Skeletal muscle tissue (tissue), 4 donors: ENCODE data around the gene ANO1. TPM values are rescaled to one million over a fixed set of nuclear protein-coding genes. Genes with fewer than 3 reads are reported as not detected.

ENCODE experiments used
- H3K27ac ChIP-seq: one replicate; pipeline ENCODE4 v1.7.0; 2013; ENCODE audit warnings: mild to moderate bottlenecking, low read depth, low read length, inconsistent platforms
- H3K27me3 ChIP-seq, 3 donors: one replicate each; pipeline ENCODE4 v1.7.0; 2013; ENCODE audit warnings: low read length in 3 of 3; ENCODE audit not compliant: control insufficient read depth in 3 of 3, insufficient read depth in 3 of 3
- H3K36me3 ChIP-seq, 3 donors: one replicate each; pipeline ENCODE4 v1.7.0; 2013; ENCODE audit warnings: low read length in 3 of 3; ENCODE audit not compliant: control insufficient read depth in 3 of 3, insufficient read depth in 3 of 3
- H3K4me1 ChIP-seq, 3 donors: one replicate each; pipeline ENCODE4 v1.7.0; 2013; ENCODE audit warnings: low read length in 3 of 3, mild to moderate bottlenecking in 3 of 3; ENCODE audit not compliant: control insufficient read depth in 3 of 3, insufficient read depth in 3 of 3
- H3K4me3 ChIP-seq, 3 donors: one replicate each; pipeline ENCODE4 v1.7.0; 2013; ENCODE audit warnings: low read length in 3 of 3
- H3K9ac ChIP-seq, 3 donors: one replicate each; pipeline ENCODE4 v1.7.0; 2013; ENCODE audit warnings: low read length in 3 of 3, mild to moderate bottlenecking in 3 of 3, moderate library complexity in 2 of 3, low read depth in 1 of 3
- H3K9me3 ChIP-seq, 3 donors: one replicate each; pipeline ENCODE4 v1.7.0; 2013; ENCODE audit warnings: low read length in 3 of 3; ENCODE audit not compliant: control insufficient read depth in 3 of 3
- total RNA-seq: library from RNA; depleted of rRNA; stranded (reverse); fragments of >200 nt; gene quantifications from one replicate; pipeline ENCODE4 v1.2.3, GENCODE V29; 2014
- donor health status: Osteomylitis.

The ANO1 gene
- total RNA-seq, 1 donor from 2014 or later = 1.6 TPM

- Histone ChIP-seq H3K9ac (no peak overlapping the region), H3K27me3 (peaks cover 0 to 9% (median 0%) of the 10 kb centered on the region in 3 donors), H3K4me1 (no peaks in the 10 kb centered on the region), H3K36me3 (peaks cover 0 to 2% (median 0%) of the 10 kb centered on the region in 3 donors), H3K4me3 (no peak overlapping the region), H3K27ac (no peak overlapping the region), H3K9me3 (no peaks in the 10 kb centered on the region)
Observed at GRCh38 chr11:70153133-70153727, 75.1 kb downstream of the ANO1 start.

GRCh38 chr11:70155386-70155785 lies 77.3 kb downstream of the ANO1 start:
- H3K36me3 ChIP-seq = peaks cover 0 to 2% (median 0%) of the 10 kb centered on the region in 3 donors
- H3K9me3 ChIP-seq = no peaks in the 10 kb centered on the region
- H3K4me3 ChIP-seq = no peak overlapping the region
- H3K9ac ChIP-seq = no peak overlapping the region
- no peaks in the 10 kb centered on the region for H3K4me1 ChIP-seq
- peaks cover 0 to 9% (median 4%) of the 10 kb centered on the region in 3 donors for H3K27me3 ChIP-seq
- no peak overlapping the region for H3K27ac ChIP-seq

- Histone ChIP-seq H3K4me1 (no peaks in the 10 kb centered on the region), H3K27ac (no peak overlapping the region)
Observed at GRCh38 chr11:70156291-70157037, 78.3 kb downstream of the ANO1 start.

GRCh38 chr11:70158201-70158600 lies 80.1 kb downstream of the ANO1 start:
- H3K27ac ChIP-seq = no peak overlapping the region
- no peak overlapping the region for H3K4me3 ChIP-seq
- H3K36me3 ChIP-seq = peaks cover 0 to 5% (median 2%) of the 10 kb centered on the region in 3 donors
- no peaks in the 10 kb centered on the region for H3K4me1 ChIP-seq
- H3K9ac ChIP-seq = no peak overlapping the region
- no peaks in the 10 kb centered on the region for H3K9me3 ChIP-seq
- peaks cover 0 to 11% (median 9%) of the 10 kb centered on the region in 3 donors for H3K27me3 ChIP-seq

More at GRCh38 chr11:70156291-70157037, 78.3 kb downstream of the ANO1 start:
- no peak overlapping the region for H3K9ac ChIP-seq
- H3K27me3 ChIP-seq = peaks cover 0 to 11% (median 4%) of the 10 kb centered on the region in 3 donors
- no peak overlapping the region for H3K4me3 ChIP-seq
- H3K36me3 ChIP-seq = peaks cover 0 to 2% (median 2%) of the 10 kb centered on the region in 3 donors
- H3K9me3 ChIP-seq = no peaks in the 10 kb centered on the region

- peaks cover 0 to 11% (median 11%) of the 10 kb centered on the region in 3 donors for H3K27me3 ChIP-seq
- H3K4me3 ChIP-seq = no peak overlapping the region
- H3K27ac ChIP-seq = no peak overlapping the region
- no peak overlapping the region for H3K9ac ChIP-seq
- H3K36me3 ChIP-seq = peaks cover 0 to 5% (median 2%) of the 10 kb centered on the region in 3 donors
- H3K9me3 ChIP-seq = no peaks in the 10 kb centered on the region
- H3K4me1 ChIP-seq = no peaks in the 10 kb centered on the region
Observed at GRCh38 chr11:70158757-70159389, 80.8 kb downstream of the ANO1 start.

GRCh38 chr11:70159627-70160570 lies 81.8 kb downstream of the ANO1 start:
- Histone ChIP-seq H3K4me1 (no peaks in the 10 kb centered on the region), H3K9ac (no peak overlapping the region), H3K4me3 (no peak overlapping the region), H3K27me3 (peaks cover 0 to 11% (median 11%) of the 10 kb centered on the region in 3 donors), H3K36me3 (peaks cover 0 to 5% (median 2%) of the 10 kb centered on the region in 3 donors), H3K27ac (no peak overlapping the region), H3K9me3 (no peaks in the 10 kb centered on the region)

- peaks cover 0 to 11% (median 11%) of the 10 kb centered on the region in 3 donors for H3K27me3 ChIP-seq
- no peaks in the 10 kb centered on the region for H3K9me3 ChIP-seq
- no peak overlapping the region for H3K9ac ChIP-seq
- H3K36me3 ChIP-seq = peaks cover 0 to 5% (median 0%) of the 10 kb centered on the region in 3 donors
- H3K4me1 ChIP-seq = no peaks in the 10 kb centered on the region
- H3K4me3 ChIP-seq = no peak overlapping the region
- no peak overlapping the region for H3K27ac ChIP-seq
Observed at GRCh38 chr11:70161043-70161625, 83.0 kb downstream of the ANO1 start.

GRCh38 chr11:70164705-70165104 lies 86.6 kb downstream of the ANO1 start:
- no peak overlapping the region for H3K27ac ChIP-seq
- H3K36me3 ChIP-seq = peaks cover 0 to 5% (median 2%) of the 10 kb centered on the region in 3 donors
- H3K4me1 ChIP-seq = no peaks in the 10 kb centered on the region
- no peaks in the 10 kb centered on the region for H3K9me3 ChIP-seq
- H3K9ac ChIP-seq = no peak overlapping the region
- H3K4me3 ChIP-seq = no peak overlapping the region
- peaks cover 0 to 15% (median 14%) of the 10 kb centered on the region in 3 donors for H3K27me3 ChIP-seq

- Histone ChIP-seq H3K27me3 (peaks cover 0 to 15% (median 7%) of the 10 kb centered on the region in 3 donors), H3K4me1 (no peaks in the 10 kb centered on the region), H3K36me3 (peaks cover 0 to 2% (median 0%) of the 10 kb centered on the region in 3 donors), H3K9ac (no peak overlapping the region), H3K27ac (no peak overlapping the region), H3K9me3 (no peaks in the 10 kb centered on the region), H3K4me3 (no peak overlapping the region)
Observed at GRCh38 chr11:70167120-70167519, 89.0 kb downstream of the ANO1 start.
